Measurements from ENCODE around the gene MAMLD1. TPM values are rescaled to one million over a fixed set of nuclear protein-coding genes. Genes with fewer than 3 reads are reported as not detected.

MAMLD1 gene
- total RNA-seq, 1 donor from 2014 or later = 11.2 TPM

Other genes starting within 250 kb of the MAMLD1 start
- gene MTM1, start 205.3 kb downstream of the MAMLD1 start, total RNA-seq = 15.7 TPM